ENCODE measurements around the gene EFCAB12. TPM values are rescaled to one million over a fixed set of nuclear protein-coding genes. Genes with fewer than 3 reads are reported as not detected.

EFCAB12 gene
- total RNA-seq, 2 experiments from 2014 or later, result 1.1 to 2.5 TPM

GRCh38 chr3:129433565-129433964, 5.1 kb upstream of the EFCAB12 start:
- no peaks in the 10 kb centered on the region for H3K9me2 ChIP-seq (ENCODE audit: insufficient read depth, low read length)
- intact Hi-C loops (cut with micrococcal nuclease; ENCODE audit: unreplicated experiment), result no loop called here
- ChIA-PET CTCF (ENCODE audit: unreplicated experiment) (interaction anchor here (2.5 kb wide), 1 partner anchor 50 kb away, joined by 16 read pairs; no protein-coding TSS in a partner anchor), POLR2A (interaction anchor here (1.4 to 1.5 kb wide), 2 partner anchors 35 to 50 kb away, joined by 4 to 7 read pairs; no protein-coding TSS in a partner anchor)
- H3K79me2 ChIP-seq (ENCODE audit: insufficient read depth, low read depth, low read length), result peaks cover 50% of the 10 kb centered on the region
- H3K36me3 ChIP-seq (ENCODE audit: insufficient read depth, low read length), result peaks cover 100% of the 10 kb centered on the region
- TF ChIP-seq, protein P1, sequence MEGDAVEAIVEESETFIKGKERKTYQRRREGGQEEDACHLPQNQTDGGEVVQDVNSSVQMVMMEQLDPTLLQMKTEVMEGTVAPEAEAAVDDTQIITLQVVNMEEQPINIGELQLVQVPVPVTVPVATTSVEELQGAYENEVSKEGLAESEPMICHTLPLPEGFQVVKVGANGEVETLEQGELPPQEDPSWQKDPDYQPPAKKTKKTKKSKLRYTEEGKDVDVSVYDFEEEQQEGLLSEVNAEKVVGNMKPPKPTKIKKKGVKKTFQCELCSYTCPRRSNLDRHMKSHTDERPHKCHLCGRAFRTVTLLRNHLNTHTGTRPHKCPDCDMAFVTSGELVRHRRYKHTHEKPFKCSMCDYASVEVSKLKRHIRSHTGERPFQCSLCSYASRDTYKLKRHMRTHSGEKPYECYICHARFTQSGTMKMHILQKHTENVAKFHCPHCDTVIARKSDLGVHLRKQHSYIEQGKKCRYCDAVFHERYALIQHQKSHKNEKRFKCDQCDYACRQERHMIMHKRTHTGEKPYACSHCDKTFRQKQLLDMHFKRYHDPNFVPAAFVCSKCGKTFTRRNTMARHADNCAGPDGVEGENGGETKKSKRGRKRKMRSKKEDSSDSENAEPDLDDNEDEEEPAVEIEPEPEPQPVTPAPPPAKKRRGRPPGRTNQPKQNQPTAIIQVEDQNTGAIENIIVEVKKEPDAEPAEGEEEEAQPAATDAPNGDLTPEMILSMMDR (conservative IDR thresholded peaks at IDR 0.05; ENCODE audit: low read length), result no peak
- TF ChIP-seq EZH2phosphoT487 (IDR thresholded peaks at IDR 0.05; ENCODE audit: borderline replicate concordance, low read depth, low read length), result no peak
- no peak for DNase-seq (ENCODE audit: low spot score)
- H2AFZ ChIP-seq (ENCODE audit: low read length), result no peak overlapping the region
- no peaks in the 10 kb centered on the region for H4K20me1 ChIP-seq (ENCODE audit: insufficient read depth, low read length)
- peak overlapping the region; percentile 73 for H3K4me2 ChIP-seq (ENCODE audit: low read length)
- peaks cover 56% of the 10 kb centered on the region for H3K4me1 ChIP-seq (ENCODE audit: insufficient read depth, low read length, poor library complexity, severe bottlenecking)
- H3K4me3 ChIP-seq (ENCODE audit: low read depth, low read length, poor library complexity, severe bottlenecking), result no peak overlapping the region
- peak overlapping the region; percentile 84 for H3K27ac ChIP-seq (ENCODE audit: low read depth, low read length, poor library complexity, severe bottlenecking)
- no peaks in the 10 kb centered on the region for H3K9me3 ChIP-seq (ENCODE audit: low read length)
- no TSS peak for BruUV-seq (replicated peaks)

DNA sequence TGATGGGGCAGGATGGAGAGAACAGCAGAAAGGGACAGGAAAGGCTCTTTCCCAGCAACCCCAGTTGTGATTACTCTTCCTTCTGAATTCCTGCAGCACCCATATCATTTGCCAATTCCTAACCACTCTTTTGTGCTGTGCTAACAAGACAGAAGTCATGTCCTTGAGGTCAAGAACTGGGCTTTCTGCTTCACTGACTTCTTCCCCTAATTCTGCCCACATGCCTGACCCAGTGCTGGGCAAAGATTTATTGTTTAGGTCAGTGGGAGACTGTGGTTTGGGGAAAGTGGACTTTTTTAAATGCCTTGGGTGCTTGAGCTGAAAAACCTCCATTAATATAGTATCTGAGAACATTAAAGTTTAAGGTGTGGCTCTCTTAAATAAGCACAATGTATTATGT, 4.2 kb upstream of the EFCAB12 start:
- intact Hi-C loops (cut with micrococcal nuclease; ENCODE audit: unreplicated experiment), result no loop called here
- no peaks in the 10 kb centered on the region for H4K20me1 ChIP-seq (ENCODE audit: insufficient read depth, low read length)
- H3K4me2 ChIP-seq (ENCODE audit: low read length), result no peak overlapping the region
- peaks cover 100% of the 10 kb centered on the region for H3K36me3 ChIP-seq (ENCODE audit: insufficient read depth, low read length)
- no peak overlapping the region for H3K27ac ChIP-seq (ENCODE audit: low read depth, low read length, poor library complexity, severe bottlenecking)
- peaks cover 41% of the 10 kb centered on the region for H3K79me2 ChIP-seq (ENCODE audit: insufficient read depth, low read depth, low read length)
- BruUV-seq (replicated peaks), result no TSS peak
- H2AFZ ChIP-seq (ENCODE audit: low read length), result no peak overlapping the region
- ChIA-PET CTCF (ENCODE audit: unreplicated experiment) (interaction anchor here (0.6 kb wide), 1 partner anchor 27 kb away, joined by 3 read pairs; no protein-coding TSS in a partner anchor), POLR2A (interaction anchor here (1.5 to 6.8 kb wide), 2 partner anchors 8 to 34 kb away, joined by 7 to 54 read pairs; partner anchors contain the start of genes IFT122 and MBD4)
- peaks cover 52% of the 10 kb centered on the region for H3K4me1 ChIP-seq (ENCODE audit: insufficient read depth, low read length, poor library complexity, severe bottlenecking)
- H3K9me2 ChIP-seq (ENCODE audit: insufficient read depth, low read length), result no peaks in the 10 kb centered on the region
- H3K9me3 ChIP-seq (ENCODE audit: low read length), result no peaks in the 10 kb centered on the region
- no peak overlapping the region for H3K4me3 ChIP-seq (ENCODE audit: low read depth, low read length, poor library complexity, severe bottlenecking)
- no peak for DNase-seq (ENCODE audit: low spot score)
- TF ChIP-seq, protein P1 (conservative IDR thresholded peaks at IDR 0.05; ENCODE audit: low read length), result no peak
- TF ChIP-seq EZH2phosphoT487 (IDR thresholded peaks at IDR 0.05; ENCODE audit: borderline replicate concordance, low read depth, low read length), result no peak

DNA sequence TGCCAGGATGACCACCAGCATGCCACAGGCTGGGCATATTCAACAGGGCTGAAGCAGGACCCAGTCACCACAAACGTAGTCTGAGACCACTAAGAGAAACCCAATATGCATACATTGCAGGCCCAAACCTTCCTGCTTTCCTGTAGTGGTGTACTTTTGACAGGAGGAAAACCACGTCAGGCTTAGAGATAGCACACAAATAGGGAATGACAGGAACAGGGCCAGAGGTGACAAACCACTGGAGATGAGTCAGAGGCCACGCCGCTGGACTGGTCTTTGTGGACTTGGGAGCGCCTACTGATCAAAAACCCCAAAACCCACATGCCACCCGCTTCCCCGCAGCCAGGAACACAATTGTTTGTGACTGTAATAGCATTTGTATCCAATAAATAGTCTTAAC, 3.6 kb upstream of the EFCAB12 start:
- BruUV-seq (replicated peaks), result no TSS peak
- Histone ChIP-seq H3K9me2 (ENCODE audit: insufficient read depth, low read length) (no peaks in the 10 kb centered on the region), H3K9me3 (ENCODE audit: low read length) (no peaks in the 10 kb centered on the region), H3K4me2 (ENCODE audit: low read length) (no peak overlapping the region), H3K4me1 (ENCODE audit: insufficient read depth, low read length, poor library complexity, severe bottlenecking) (peaks cover 46% of the 10 kb centered on the region), H3K27ac (ENCODE audit: low read depth, low read length, poor library complexity, severe bottlenecking) (no peak overlapping the region), H2AFZ (ENCODE audit: low read length) (no peak overlapping the region), H3K4me3 (ENCODE audit: low read depth, low read length, poor library complexity, severe bottlenecking) (no peak overlapping the region), H4K20me1 (ENCODE audit: insufficient read depth, low read length) (no peaks in the 10 kb centered on the region), H3K79me2 (ENCODE audit: insufficient read depth, low read depth, low read length) (peaks cover 34% of the 10 kb centered on the region), H3K36me3 (ENCODE audit: insufficient read depth, low read length) (peaks cover 95% of the 10 kb centered on the region)
- POLR2A ChIA-PET, result interaction anchor here (6.8 kb wide), 1 partner anchor 8 kb away, joined by 54 read pairs; the partner anchor contains the start of genes IFT122 and MBD4
- intact Hi-C loops (cut with micrococcal nuclease; ENCODE audit: unreplicated experiment), result no loop called here
- CTCF ChIA-PET (ENCODE audit: unreplicated experiment), result no interaction called here
- TF ChIP-seq, protein P1 (conservative IDR thresholded peaks at IDR 0.05; ENCODE audit: low read length), result no peak
- no peak for TF ChIP-seq EZH2phosphoT487 (IDR thresholded peaks at IDR 0.05; ENCODE audit: borderline replicate concordance, low read depth, low read length)
- no peak for DNase-seq (ENCODE audit: low spot score)
